ENCODE measurements around the gene NKIRAS1.

GRCh38 chr3:23875113-23875725, 41.6 kb downstream of the NKIRAS1 start:
- no peak for TF ChIP-seq POLR2A (IDR thresholded peaks at IDR 0.05)
- TF ChIP-seq CTCF (IDR thresholded peaks at IDR 0.05), result no peak
